Astrocyte (in vitro differentiated cells and primary cell): ENCODE data around the gene THUMPD1. TPM values are rescaled to one million over a fixed set of nuclear protein-coding genes. Genes with fewer than 3 reads are reported as not detected.

Experiments used
- DNase-seq: peaks from one replicate; pipeline ENCODE4 v3.0.0-alpha.2; 2010; ENCODE audit warnings: low read depth
- FAIRE-seq: peaks from 2 replicates; lab custom pipeline; 2011; peaks lifted over from hg19 to GRCh38; lab: Jason Lieb, UNC
- H2AFZ ChIP-seq: 2 replicates; pipeline ENCODE4 v1.6.0; 2012; ENCODE audit warnings: low read depth, low read length, inconsistent platforms
- H3K27ac ChIP-seq: 2 replicates; pipeline ENCODE4 v1.5.1; 2011; ENCODE audit warnings: low read depth, low read length, inconsistent platforms
- H3K27me3 ChIP-seq: 2 replicates; pipeline ENCODE4 v1.6.0; 2011; ENCODE audit warnings: low read length, inconsistent platforms; ENCODE audit not compliant: insufficient read depth
- H3K36me3 ChIP-seq: 2 replicates; pipeline ENCODE4 v1.5.1; 2011; ENCODE audit warnings: low read length, inconsistent platforms; ENCODE audit not compliant: insufficient read depth
- H3K4me1 ChIP-seq: 2 replicates; pipeline ENCODE4 v1.5.1; 2011; ENCODE audit warnings: low read length, inconsistent platforms; ENCODE audit not compliant: insufficient read depth
- H3K4me2 ChIP-seq: 2 replicates; pipeline ENCODE4 v1.6.0; 2012; ENCODE audit warnings: low read length, inconsistent platforms
- H3K4me3 ChIP-seq: 2 replicates; pipeline ENCODE4 v1.5.1; 2011; ENCODE audit warnings: low read depth, mild to moderate bottlenecking, low read length, inconsistent platforms; ENCODE audit not compliant: insufficient read depth
- H3K79me2 ChIP-seq: 2 replicates; pipeline ENCODE4 v1.6.0; 2012; ENCODE audit warnings: mild to moderate bottlenecking, low read length, inconsistent platforms; ENCODE audit not compliant: insufficient read depth
- H3K9ac ChIP-seq: 2 replicates; pipeline ENCODE4 v1.6.0; 2012; ENCODE audit warnings: mild to moderate bottlenecking, low read length, inconsistent platforms
- H3K9me3 ChIP-seq: 2 replicates; pipeline ENCODE4 v1.5.1; 2012; ENCODE audit warnings: low read depth, mild to moderate bottlenecking, low read length, inconsistent platforms; ENCODE audit not compliant: insufficient read depth
- H4K20me1 ChIP-seq: 2 replicates; pipeline ENCODE4 v1.6.0; 2012; ENCODE audit warnings: low read length, inconsistent platforms; ENCODE audit not compliant: insufficient read depth
- H3K27ac Mint-ChIP-seq: one replicate; pipeline ENCODE4 v1.8.0; 2021; ENCODE audit warnings: mild to moderate bottlenecking, mixed read lengths; ENCODE audit not compliant: unreplicated experiment
- H3K27me3 Mint-ChIP-seq: one replicate; pipeline ENCODE4 v1.8.0; 2021; ENCODE audit warnings: low read depth, mixed read lengths; ENCODE audit not compliant: unreplicated experiment
- H3K36me3 Mint-ChIP-seq: one replicate; pipeline ENCODE4 v1.8.0; 2021; ENCODE audit warnings: low read depth, mixed read lengths; ENCODE audit not compliant: unreplicated experiment
- H3K4me1 Mint-ChIP-seq: one replicate; pipeline ENCODE4 v1.8.0; 2021; ENCODE audit warnings: low read depth, mixed read lengths; ENCODE audit not compliant: unreplicated experiment
- H3K4me3 Mint-ChIP-seq: one replicate; pipeline ENCODE4 v1.8.0; 2021; ENCODE audit warnings: mild to moderate bottlenecking, moderate library complexity, mixed read lengths; ENCODE audit not compliant: unreplicated experiment
- H3K9me3 Mint-ChIP-seq: one replicate; pipeline ENCODE4 v1.8.0; 2021; ENCODE audit warnings: mild to moderate bottlenecking, mixed read lengths; ENCODE audit not compliant: unreplicated experiment
- CTCF ChIP-seq: IDR thresholded peaks from 2 replicates; pipeline ENCODE4 v1.5.1; 2011; ENCODE audit warnings: low read depth, mild to moderate bottlenecking, inconsistent platforms, low read length, moderate library complexity; ENCODE audit not compliant: insufficient read depth
- EZH2 ChIP-seq: IDR thresholded peaks from 2 replicates; pipeline ENCODE4 v1.6.1; 2012; ENCODE audit warnings: mild to moderate bottlenecking, low read length, inconsistent platforms; ENCODE audit not compliant: insufficient read depth
- total RNA-seq: library from RNA; stranded (reverse); gene quantifications from 2 replicates; pipeline ENCODE4 v1.2.1, GENCODE V29; 2021

THUMPD1 gene
- total RNA-seq, 1 donor from 2014 or later = 28.6 TPM

GRCh38 chr16:20740007-20740883 is 1.4 kb downstream of the THUMPD1 start:
- no peaks in the 10 kb centered on the region for H3K27me3 ChIP-seq
- H3K36me3 ChIP-seq = peaks cover 24% of the 10 kb centered on the region
- H3K4me3 Mint-ChIP-seq = peak overlapping the region; percentile 99
- no peaks in the 10 kb centered on the region for H3K9me3 Mint-ChIP-seq
- H3K4me2 ChIP-seq = peak overlapping the region; percentile 91
- H3K79me2 ChIP-seq = peaks cover 36% of the 10 kb centered on the region
- H3K9me3 ChIP-seq = no peaks in the 10 kb centered on the region
- peaks cover 4% of the 10 kb centered on the region for H3K36me3 Mint-ChIP-seq
- H3K27ac Mint-ChIP-seq = peak overlapping the region; percentile 73
- peaks cover 5% of the 10 kb centered on the region for H3K4me1 ChIP-seq
- H3K9ac ChIP-seq = peak overlapping the region; percentile 99
- no peak for DNase-seq
- FAIRE-seq = no peak
- H3K4me3 ChIP-seq = peak overlapping the region; percentile 100
- TF ChIP-seq EZH2 = no peak
- TF ChIP-seq CTCF = peak; percentile 10
- peaks cover 9% of the 10 kb centered on the region for H3K4me1 Mint-ChIP-seq
- peaks cover 47% of the 10 kb centered on the region for H4K20me1 ChIP-seq
- no peak overlapping the region for H2AFZ ChIP-seq
- H3K27ac ChIP-seq = peak overlapping the region; percentile 55
- no peaks in the 10 kb centered on the region for H3K27me3 Mint-ChIP-seq

- Mint-ChIP-seq H3K27ac (no peak overlapping the region), H3K4me3 (no peak overlapping the region), H3K36me3 (peaks cover 4% of the 10 kb centered on the region), H3K9me3 (no peaks in the 10 kb centered on the region), H3K4me1 (peaks cover 6% of the 10 kb centered on the region), H3K27me3 (no peaks in the 10 kb centered on the region)
- Histone ChIP-seq H2AFZ (no peak overlapping the region), H3K9ac (no peak overlapping the region), H4K20me1 (peaks cover 40% of the 10 kb centered on the region), H3K9me3 (no peaks in the 10 kb centered on the region), H3K79me2 (peaks cover 28% of the 10 kb centered on the region), H3K4me1 (peaks cover 5% of the 10 kb centered on the region), H3K4me2 (no peak overlapping the region), H3K27ac (no peak overlapping the region), H3K27me3 (no peaks in the 10 kb centered on the region), H3K36me3 (peaks cover 34% of the 10 kb centered on the region), H3K4me3 (no peak overlapping the region)
- TF ChIP-seq EZH2 (no peak), CTCF (no peak)
- DNase-seq (no peak), FAIRE-seq (no peak)
Observed at GRCh38 chr16:20735490-20735889, 6.1 kb downstream of the THUMPD1 start.

GRCh38 chr16:20734782-20735181 is 6.8 kb downstream of the THUMPD1 start:
- no peak overlapping the region for H3K4me3 Mint-ChIP-seq
- Histone ChIP-seq H3K27me3 (no peaks in the 10 kb centered on the region), H3K9ac (no peak overlapping the region), H3K27ac (no peak overlapping the region), H3K4me3 (no peak overlapping the region), H3K4me1 (no peaks in the 10 kb centered on the region), H3K4me2 (no peak overlapping the region), H3K9me3 (no peaks in the 10 kb centered on the region), H3K79me2 (peaks cover 21% of the 10 kb centered on the region), H2AFZ (no peak overlapping the region), H3K36me3 (peaks cover 34% of the 10 kb centered on the region), H4K20me1 (peaks cover 33% of the 10 kb centered on the region)
- DNase-seq = no peak
- no peak overlapping the region for H3K27ac Mint-ChIP-seq
- H3K4me1 Mint-ChIP-seq = no peaks in the 10 kb centered on the region
- peaks cover 4% of the 10 kb centered on the region for H3K36me3 Mint-ChIP-seq
- FAIRE-seq = no peak
- H3K27me3 Mint-ChIP-seq = no peaks in the 10 kb centered on the region
- H3K9me3 Mint-ChIP-seq = no peaks in the 10 kb centered on the region
- TF ChIP-seq CTCF (no peak), EZH2 (no peak)
